GM23338 (cell line): ENCODE data around the gene PDE10A. TPM values are rescaled to one million over a fixed set of nuclear protein-coding genes. Genes with fewer than 3 reads are reported as not detected.

ENCODE experiments used
- ATAC-seq: fragments of 200-7000 bp; cut with Tn5 transposase; 3 replicates; pipeline ENCODE4 v1.9.1; 2020
- DNase-seq: peaks from one replicate; pipeline ENCODE4 v3.0.0-alpha.2; 2015; ENCODE audit warnings: low spot score
- H2AFZ ChIP-seq: fragments of 200-600 bp; sonication (generic); 2 replicates; pipeline ENCODE4 v1.8.0; 2016; ENCODE audit warnings: antibody characterized with exemption, mild to moderate bottlenecking, moderate library complexity
- H3F3A ChIP-seq: fragments of 200-600 bp; sonication (generic); replicated peaks from 2 replicates; pipeline ENCODE4 v1.8.0; 2017; ENCODE audit warnings: antibody characterized with exemption, mixed run types, low read depth
- H3K27ac ChIP-seq: fragments of 200-600 bp; sonication (generic); 2 replicates; pipeline ENCODE4 v1.6.1; 2016; ENCODE audit warnings: low read depth
- H3K27me3 ChIP-seq: fragments of 200-600 bp; sonication (generic); 2 replicates; pipeline ENCODE4 v1.8.0; 2016; ENCODE audit warnings: mild to moderate bottlenecking, mixed run types, moderate library complexity; ENCODE audit not compliant: insufficient read depth
- H3K36me3 ChIP-seq: fragments of 200-600 bp; sonication (generic); 2 replicates; pipeline ENCODE4 v1.8.0; 2016; ENCODE audit warnings: mild to moderate bottlenecking; ENCODE audit not compliant: insufficient read depth
- H3K4me1 ChIP-seq: fragments of 200-600 bp; sonication (generic); 2 replicates; pipeline ENCODE4 v1.8.0; 2016; ENCODE audit warnings: mild to moderate bottlenecking, moderate library complexity; ENCODE audit not compliant: insufficient read depth
- H3K4me2 ChIP-seq: fragments of 200-600 bp; sonication (generic); 2 replicates; pipeline ENCODE4 v1.7.1; 2017; ENCODE audit warnings: mixed run types
- H3K4me3 ChIP-seq: fragments of 200-600 bp; sonication (generic); 2 replicates; pipeline ENCODE4 v1.6.1; 2016; ENCODE audit warnings: mixed run types
- H3K79me2 ChIP-seq: fragments of 200-600 bp; sonication (generic); replicated peaks from 2 replicates; pipeline ENCODE4 v1.8.0; 2017; ENCODE audit warnings: mild to moderate bottlenecking; ENCODE audit not compliant: insufficient read depth
- H3K9me2 ChIP-seq: fragments of 200-600 bp; sonication (generic); 2 replicates; pipeline ENCODE4 v1.8.0; 2017; ENCODE audit not compliant: insufficient read depth
- H4K20me1 ChIP-seq: fragments of 200-600 bp; sonication (generic); replicated peaks from 2 replicates; pipeline ENCODE4 v1.8.0; 2017; ENCODE audit warnings: mild to moderate bottlenecking; ENCODE audit not compliant: insufficient read depth
- H3K27ac Mint-ChIP-seq: 2 replicates; pipeline ENCODE4 v1.8.0; 2020; ENCODE audit warnings: inconsistent platforms, mild to moderate bottlenecking, moderate library complexity, mixed read lengths
- H3K27me3 Mint-ChIP-seq: 3 replicates; pipeline ENCODE4 v1.8.0; 2022; ENCODE audit warnings: low read depth, mild to moderate bottlenecking, moderate library complexity, mixed read lengths, inconsistent platforms; ENCODE audit not compliant: insufficient read depth, poor library complexity
- H3K36me3 Mint-ChIP-seq: 3 replicates; pipeline ENCODE4 v1.8.0; 2021; ENCODE audit warnings: low read depth, mild to moderate bottlenecking, inconsistent platforms, moderate library complexity, mixed read lengths
- H3K4me1 Mint-ChIP-seq: 3 replicates; pipeline ENCODE4 v1.8.0; 2020; ENCODE audit warnings: mild to moderate bottlenecking, inconsistent platforms, mixed read lengths
- H3K4me3 Mint-ChIP-seq: 3 replicates; pipeline ENCODE4 v1.8.0; 2021; ENCODE audit warnings: moderate library complexity, mild to moderate bottlenecking, inconsistent platforms, mixed read lengths
- H3K9me3 Mint-ChIP-seq: 3 replicates; pipeline ENCODE4 v1.8.0; 2020; ENCODE audit warnings: moderate library complexity, mild to moderate bottlenecking, inconsistent platforms, mixed read lengths
- CREB1 ChIP-seq: fragments of 250-450 bp; sonication (Bioruptor Pico); IDR thresholded peaks from 2 replicates; pipeline ENCODE4 v1.5.0; 2020; ENCODE audit warnings: low read depth, mild to moderate bottlenecking, moderate library complexity
- CTCF ChIP-seq, 2 experiments: fragments of 200-600 bp in 1 of 2; sonication (generic) in 1 of 2; conservative IDR thresholded peaks; 2 replicates each; pipeline versions ENCODE4 v1.5.1 to v1.6.1; 2016 to 2017; ENCODE audit warnings: antibody characterized with exemption in 2 of 2, low read depth in 2 of 2, mild to moderate bottlenecking in 2 of 2, moderate library complexity in 1 of 2
- EZH2 ChIP-seq: fragments of 200-600 bp; sonication (generic); IDR thresholded peaks from one replicate; pipeline ENCODE4 v1.8.0; 2017; ENCODE audit warnings: antibody characterized with exemption, mild to moderate bottlenecking, low read depth; ENCODE audit not compliant: unreplicated experiment
- EZH2phosphoT487 ChIP-seq: fragments of 200-600 bp; sonication (generic); IDR thresholded peaks from one replicate; pipeline ENCODE4 v1.8.1; 2018; ENCODE audit warnings: antibody characterized with exemption; ENCODE audit not compliant: unreplicated experiment
- JUNB ChIP-seq: IDR thresholded peaks from one replicate; pipeline ENCODE4 v1.6.1; 2016; ENCODE audit warnings: antibody characterized with exemption; ENCODE audit not compliant: unreplicated experiment
- NANOG ChIP-seq: IDR thresholded peaks from 2 replicates; pipeline ENCODE4 v1.6.1; 2016; ENCODE audit warnings: antibody characterized with exemption, borderline replicate concordance
- POLR2AphosphoS5 ChIP-seq: IDR thresholded peaks from 2 replicates; pipeline ENCODE4 v1.6.1; 2016; ENCODE audit warnings: antibody characterized with exemption, low read depth
- REST ChIP-seq: IDR thresholded peaks from one replicate; pipeline ENCODE4 v1.6.1; 2018; ENCODE audit warnings: antibody characterized with exemption; ENCODE audit not compliant: unreplicated experiment
- STAT1 ChIP-seq: IDR thresholded peaks from one replicate; pipeline ENCODE4 v1.6.1; 2016; ENCODE audit warnings: antibody characterized with exemption; ENCODE audit not compliant: unreplicated experiment
- ZNF114 ChIP-seq: fragments of 250-450 bp; sonication (Bioruptor Pico); IDR thresholded peaks from 2 replicates; pipeline ENCODE4 v1.5.0; 2020; ENCODE audit warnings: mild to moderate bottlenecking, moderate library complexity
- ZNF331 ChIP-seq: fragments of 250-450 bp; sonication (Bioruptor Pico); IDR thresholded peaks from 2 replicates; pipeline ENCODE4 v1.5.0; 2020; ENCODE audit warnings: low read depth, mild to moderate bottlenecking, moderate library complexity
- polyA plus RNA-seq: library from polyadenylated mRNA; unstranded; fragments of >200 nt; fragmentation: Nextera tagmentation; extraction: Ambion mirVana; gene quantifications from 2 replicates; pipeline ENCODE4 v1.2.1, GENCODE V29; 2016
- total RNA-seq: library from RNA; depleted of rRNA; stranded (reverse); fragments of >200 nt; shearing (Covaris generic); gene quantifications from 2 replicates; pipeline ENCODE4 v1.2.3, GENCODE V29; 2014
- TF ChIP-seq, protein P1 (sequence below): IDR thresholded peaks from 2 replicates; pipeline ENCODE4 v1.6.1; 2016; ENCODE audit warnings: antibody characterized with exemption
- TF ChIP-seq, protein P2 (sequence below): fragments of 250-450 bp; sonication (Bioruptor Pico); IDR thresholded peaks from 2 replicates; pipeline ENCODE4 v1.5.0; 2020; ENCODE audit warnings: mild to moderate bottlenecking, moderate library complexity

PDE10A gene
- total and polyA plus RNA-seq, 2 experiments from 2014 or later, result 0.50 to 3.9 TPM

DNA sequence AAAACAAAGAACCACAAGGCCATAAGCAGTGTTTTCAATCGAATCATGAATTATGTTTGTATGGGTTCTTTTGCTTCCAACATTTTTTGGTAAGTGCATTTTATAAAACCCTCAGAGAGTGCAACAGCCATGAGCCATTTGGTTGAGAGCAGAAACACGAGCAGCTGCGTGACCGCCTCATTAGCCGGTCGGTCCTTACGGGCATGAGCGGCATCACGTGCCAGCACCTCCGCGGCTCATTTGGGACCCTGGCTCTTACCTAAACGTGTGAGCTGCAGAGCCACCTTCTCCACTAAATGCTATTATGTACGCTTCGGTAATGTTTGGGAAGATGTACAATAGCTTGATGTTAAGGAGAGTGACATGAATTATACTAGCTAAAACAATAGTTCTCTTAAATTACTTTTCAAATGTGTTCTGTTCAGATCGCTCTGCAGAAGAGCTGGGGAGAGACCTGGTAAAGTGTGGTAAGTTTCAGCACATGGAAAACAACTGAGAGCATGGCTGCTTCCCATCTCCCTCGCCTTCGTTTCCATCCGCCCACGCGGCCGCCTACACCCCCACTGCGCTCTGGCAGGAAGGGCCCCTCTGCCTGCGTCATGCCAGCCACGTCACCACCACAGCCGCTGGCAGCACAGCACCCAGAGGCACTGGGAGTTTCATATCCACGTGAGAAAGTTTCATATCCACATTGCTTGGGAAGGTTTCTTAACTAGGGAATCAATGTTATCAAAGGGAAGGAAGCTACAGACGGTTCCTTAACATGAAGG lies 23.7 kb upstream of the PDE10A start:
- ATAC-seq (no peak), DNase-seq (no peak)
- H3K4me3 Mint-ChIP-seq, result no peak overlapping the region
- no peaks in the 10 kb centered on the region for H3K4me1 Mint-ChIP-seq
- no peaks in the 10 kb centered on the region for H3K79me2 ChIP-seq
- peaks cover 7% of the 10 kb centered on the region for H3K27me3 Mint-ChIP-seq
- H2AFZ ChIP-seq, result peak overlapping the region; percentile 90; the same call in 1 of the 2 replicates
- H3K27ac ChIP-seq, result no peak overlapping the region
- H3K9me3 Mint-ChIP-seq, result no peaks in the 10 kb centered on the region
- no peak overlapping the region for H3K4me2 ChIP-seq
- TF ChIP-seq ZNF331 (CRISPR knock-in tag) (no peak), ZNF114 (CRISPR knock-in tag) (no peak), CREB1 (no peak), JUNB (no peak), POLR2AphosphoS5 (no peak), REST (no peak), CTCF (conservative IDR thresholded peaks at IDR 0.05; ENCODE audit: low read depth in 2 of 2) (no peak), STAT1 (no peak), EZH2 (no peak), EZH2phosphoT487 (no peak), NANOG (no peak)
- TF ChIP-seq, protein P1, sequence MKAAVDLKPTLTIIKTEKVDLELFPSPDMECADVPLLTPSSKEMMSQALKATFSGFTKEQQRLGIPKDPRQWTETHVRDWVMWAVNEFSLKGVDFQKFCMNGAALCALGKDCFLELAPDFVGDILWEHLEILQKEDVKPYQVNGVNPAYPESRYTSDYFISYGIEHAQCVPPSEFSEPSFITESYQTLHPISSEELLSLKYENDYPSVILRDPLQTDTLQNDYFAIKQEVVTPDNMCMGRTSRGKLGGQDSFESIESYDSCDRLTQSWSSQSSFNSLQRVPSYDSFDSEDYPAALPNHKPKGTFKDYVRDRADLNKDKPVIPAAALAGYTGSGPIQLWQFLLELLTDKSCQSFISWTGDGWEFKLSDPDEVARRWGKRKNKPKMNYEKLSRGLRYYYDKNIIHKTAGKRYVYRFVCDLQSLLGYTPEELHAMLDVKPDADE, result no peak
- TF ChIP-seq, protein P2, sequence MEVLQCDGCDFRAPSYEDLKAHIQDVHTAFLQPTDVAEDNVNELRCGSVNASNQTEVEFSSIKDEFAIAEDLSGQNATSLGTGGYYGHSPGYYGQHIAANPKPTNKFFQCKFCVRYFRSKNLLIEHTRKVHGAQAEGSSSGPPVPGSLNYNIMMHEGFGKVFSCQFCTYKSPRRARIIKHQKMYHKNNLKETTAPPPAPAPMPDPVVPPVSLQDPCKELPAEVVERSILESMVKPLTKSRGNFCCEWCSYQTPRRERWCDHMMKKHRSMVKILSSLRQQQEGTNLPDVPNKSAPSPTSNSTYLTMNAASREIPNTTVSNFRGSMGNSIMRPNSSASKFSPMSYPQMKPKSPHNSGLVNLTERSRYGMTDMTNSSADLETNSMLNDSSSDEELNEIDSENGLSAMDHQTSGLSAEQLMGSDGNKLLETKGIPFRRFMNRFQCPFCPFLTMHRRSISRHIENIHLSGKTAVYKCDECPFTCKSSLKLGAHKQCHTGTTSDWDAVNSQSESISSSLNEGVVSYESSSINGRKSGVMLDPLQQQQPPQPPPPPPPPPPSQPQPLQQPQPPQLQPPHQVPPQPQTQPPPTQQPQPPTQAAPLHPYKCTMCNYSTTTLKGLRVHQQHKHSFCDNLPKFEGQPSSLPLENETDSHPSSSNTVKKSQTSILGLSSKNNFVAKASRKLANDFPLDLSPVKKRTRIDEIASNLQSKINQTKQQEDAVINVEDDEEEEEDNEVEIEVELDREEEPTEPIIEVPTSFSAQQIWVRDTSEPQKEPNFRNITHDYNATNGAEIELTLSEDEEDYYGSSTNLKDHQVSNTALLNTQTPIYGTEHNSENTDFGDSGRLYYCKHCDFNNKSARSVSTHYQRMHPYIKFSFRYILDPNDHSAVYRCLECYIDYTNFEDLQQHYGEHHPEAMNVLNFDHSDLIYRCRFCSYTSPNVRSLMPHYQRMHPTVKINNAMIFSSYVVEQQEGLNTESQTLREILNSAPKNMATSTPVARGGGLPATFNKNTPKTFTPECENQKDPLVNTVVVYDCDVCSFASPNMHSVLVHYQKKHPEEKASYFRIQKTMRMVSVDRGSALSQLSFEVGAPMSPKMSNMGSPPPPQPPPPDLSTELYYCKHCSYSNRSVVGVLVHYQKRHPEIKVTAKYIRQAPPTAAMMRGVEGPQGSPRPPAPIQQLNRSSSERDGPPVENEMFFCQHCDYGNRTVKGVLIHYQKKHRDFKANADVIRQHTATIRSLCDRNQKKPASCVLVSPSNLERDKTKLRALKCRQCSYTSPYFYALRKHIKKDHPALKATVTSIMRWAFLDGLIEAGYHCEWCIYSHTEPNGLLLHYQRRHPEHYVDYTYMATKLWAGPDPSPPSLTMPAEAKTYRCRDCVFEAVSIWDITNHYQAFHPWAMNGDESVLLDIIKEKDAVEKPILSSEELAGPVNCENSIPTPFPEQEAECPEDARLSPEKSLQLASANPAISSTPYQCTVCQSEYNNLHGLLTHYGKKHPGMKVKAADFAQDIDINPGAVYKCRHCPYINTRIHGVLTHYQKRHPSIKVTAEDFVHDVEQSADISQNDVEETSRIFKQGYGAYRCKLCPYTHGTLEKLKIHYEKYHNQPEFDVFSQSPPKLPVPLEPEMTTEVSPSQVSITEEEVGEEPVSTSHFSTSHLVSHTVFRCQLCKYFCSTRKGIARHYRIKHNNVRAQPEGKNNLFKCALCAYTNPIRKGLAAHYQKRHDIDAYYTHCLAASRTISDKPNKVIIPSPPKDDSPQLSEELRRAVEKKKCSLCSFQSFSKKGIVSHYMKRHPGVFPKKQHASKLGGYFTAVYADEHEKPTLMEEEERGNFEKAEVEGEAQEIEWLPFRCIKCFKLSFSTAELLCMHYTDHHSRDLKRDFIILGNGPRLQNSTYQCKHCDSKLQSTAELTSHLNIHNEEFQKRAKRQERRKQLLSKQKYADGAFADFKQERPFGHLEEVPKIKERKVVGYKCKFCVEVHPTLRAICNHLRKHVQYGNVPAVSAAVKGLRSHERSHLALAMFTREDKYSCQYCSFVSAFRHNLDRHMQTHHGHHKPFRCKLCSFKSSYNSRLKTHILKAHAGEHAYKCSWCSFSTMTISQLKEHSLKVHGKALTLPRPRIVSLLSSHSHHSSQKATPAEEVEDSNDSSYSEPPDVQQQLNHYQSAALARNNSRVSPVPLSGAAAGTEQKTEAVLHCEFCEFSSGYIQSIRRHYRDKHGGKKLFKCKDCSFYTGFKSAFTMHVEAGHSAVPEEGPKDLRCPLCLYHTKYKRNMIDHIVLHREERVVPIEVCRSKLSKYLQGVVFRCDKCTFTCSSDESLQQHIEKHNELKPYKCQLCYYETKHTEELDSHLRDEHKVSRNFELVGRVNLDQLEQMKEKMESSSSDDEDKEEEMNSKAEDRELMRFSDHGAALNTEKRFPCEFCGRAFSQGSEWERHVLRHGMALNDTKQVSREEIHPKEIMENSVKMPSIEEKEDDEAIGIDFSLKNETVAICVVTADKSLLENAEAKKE (CRISPR knock-in tag), result no peak
- no peak overlapping the region for H3K4me3 ChIP-seq
- H3K27me3 ChIP-seq, result no peaks in the 10 kb centered on the region
- no peaks in the 10 kb centered on the region for H3K9me2 ChIP-seq
- H3K36me3 Mint-ChIP-seq, result no peaks in the 10 kb centered on the region
- no peaks in the 10 kb centered on the region for H3F3A ChIP-seq
- H4K20me1 ChIP-seq, result no peaks in the 10 kb centered on the region
- no peaks in the 10 kb centered on the region for H3K4me1 ChIP-seq
- no peaks in the 10 kb centered on the region for H3K36me3 ChIP-seq
- H3K27ac Mint-ChIP-seq, result no peak overlapping the region
